H9 (cell line): Measurements from ENCODE around the gene ARMH1. TPM values are rescaled to one million over a fixed set of nuclear protein-coding genes. Genes with fewer than 3 reads are reported as not detected.

ENCODE experiments used
- DNase-seq: peaks from one replicate; pipeline ENCODE4 v3.0.0-alpha.2; 2017
- H2AFZ ChIP-seq: one replicate; pipeline ENCODE4 v1.6.1; 2013; ENCODE audit warnings: mild to moderate bottlenecking, low read length, control low read depth, moderate library complexity
- H2AK5ac ChIP-seq: 2 replicates; pipeline ENCODE4 v1.6.1; 2013; ENCODE audit warnings: low read length, control low read depth, mixed read lengths; ENCODE audit not compliant: insufficient read length
- H2BK120ac ChIP-seq: one replicate; pipeline ENCODE4 v1.6.1; 2013; ENCODE audit warnings: low read depth, mild to moderate bottlenecking, low read length, control low read depth, inconsistent platforms; ENCODE audit not compliant: poor library complexity, severe bottlenecking
- H2BK12ac ChIP-seq: 2 replicates; pipeline ENCODE4 v1.6.1; 2013; ENCODE audit warnings: low read length, control low read depth, mixed read lengths, low read depth; ENCODE audit not compliant: insufficient read length
- H2BK15ac ChIP-seq: 2 replicates; pipeline ENCODE4 v1.6.1; 2013; ENCODE audit warnings: low read depth, low read length, control low read depth
- H2BK20ac ChIP-seq: one replicate; pipeline ENCODE4 v1.6.1; 2013; ENCODE audit warnings: low read depth, mild to moderate bottlenecking, low read length, control low read depth, inconsistent platforms; ENCODE audit not compliant: poor library complexity, severe bottlenecking
- H2BK5ac ChIP-seq: 2 replicates; pipeline ENCODE4 v1.6.1; 2013; ENCODE audit warnings: low read length, control low read depth, mixed read lengths; ENCODE audit not compliant: insufficient read length
- H3K14ac ChIP-seq: 2 replicates; pipeline ENCODE4 v1.6.1; 2013; ENCODE audit warnings: low read length, control low read depth; ENCODE audit not compliant: insufficient read depth
- H3K18ac ChIP-seq: 2 replicates; pipeline ENCODE4 v1.6.1; 2013; ENCODE audit warnings: low read depth, mild to moderate bottlenecking, mixed read lengths, low read length, control low read depth; ENCODE audit not compliant: insufficient read length
- H3K23ac ChIP-seq: 2 replicates; pipeline ENCODE4 v1.6.1; 2013; ENCODE audit warnings: low read length, control low read depth, mixed read lengths, low read depth; ENCODE audit not compliant: insufficient read length
- H3K23me2 ChIP-seq: 2 replicates; pipeline ENCODE4 v1.6.1; 2013; ENCODE audit warnings: low read depth, mild to moderate bottlenecking, mixed read lengths, low read length, control low read depth; ENCODE audit not compliant: insufficient read length, poor library complexity, severe bottlenecking
- H3K27ac ChIP-seq: 2 replicates; pipeline ENCODE4 v1.5.1; 2013; ENCODE audit warnings: low read length, control low read depth, mixed read lengths, low read depth; ENCODE audit not compliant: insufficient read length
- H3K27me3 ChIP-seq: 2 replicates; pipeline ENCODE4 v1.6.1; 2013; ENCODE audit warnings: low read length, control low read depth, inconsistent platforms; ENCODE audit not compliant: insufficient read depth
- H3K4ac ChIP-seq: 2 replicates; pipeline ENCODE4 v1.6.1; 2013; ENCODE audit warnings: low read depth, mild to moderate bottlenecking, control low read depth, inconsistent platforms, low read length, moderate library complexity
- H3K4me1 ChIP-seq: 2 replicates; pipeline ENCODE4 v1.6.1; 2013; ENCODE audit warnings: low read length, control low read depth, inconsistent platforms; ENCODE audit not compliant: insufficient read depth
- H3K4me2 ChIP-seq: 2 replicates; pipeline ENCODE4 v1.6.1; 2013; ENCODE audit warnings: low read length, control low read depth, mixed read lengths; ENCODE audit not compliant: insufficient read length, insufficient read depth
- H3K56ac ChIP-seq: 2 replicates; pipeline ENCODE4 v1.6.1; 2013; ENCODE audit warnings: low read depth, mild to moderate bottlenecking, mixed read lengths, low read length, control low read depth; ENCODE audit not compliant: insufficient read length
- H3K79me1 ChIP-seq: 2 replicates; pipeline ENCODE4 v1.6.1; 2013; ENCODE audit warnings: low read depth, mild to moderate bottlenecking, moderate library complexity, low read length, control low read depth, inconsistent platforms; ENCODE audit not compliant: insufficient read depth, poor library complexity, severe bottlenecking
- H3K79me2 ChIP-seq: 2 replicates; pipeline ENCODE4 v1.6.1; 2013; ENCODE audit warnings: low read length, control low read depth, inconsistent platforms; ENCODE audit not compliant: insufficient read depth
- H3K9ac ChIP-seq: 2 replicates; pipeline ENCODE4 v1.6.1; 2013; ENCODE audit warnings: low read length, control low read depth, mixed read lengths; ENCODE audit not compliant: insufficient read length; ENCODE audit errors: extremely low read depth
- H3K9me3 ChIP-seq: one replicate; pipeline ENCODE4 v1.6.1; 2013; ENCODE audit warnings: low read depth, low read length, inconsistent platforms; ENCODE audit not compliant: control insufficient read depth
- H3T11ph ChIP-seq: one replicate; pipeline ENCODE4 v1.6.1; 2013; ENCODE audit warnings: mild to moderate bottlenecking, low read length, control low read depth, inconsistent platforms
- H4K20me1 ChIP-seq: one replicate; pipeline ENCODE4 v1.6.1; 2013; ENCODE audit not compliant: control insufficient read depth, insufficient read length, insufficient read depth
- H4K5ac ChIP-seq: 2 replicates; pipeline ENCODE4 v1.6.1; 2013; ENCODE audit warnings: low read depth, mild to moderate bottlenecking, mixed read lengths, low read length, control low read depth; ENCODE audit not compliant: insufficient read length
- H4K8ac ChIP-seq: replicated peaks from 2 replicates; pipeline ENCODE4 v1.6.1; 2013; ENCODE audit warnings: low read length, control low read depth, mixed read lengths, low read depth; ENCODE audit not compliant: insufficient read length
- H4K91ac ChIP-seq: 2 replicates; pipeline ENCODE4 v1.6.1; 2013; ENCODE audit warnings: low read depth, mild to moderate bottlenecking, moderate library complexity, mixed read lengths, low read length, control low read depth; ENCODE audit not compliant: insufficient read length
- H3K27ac Mint-ChIP-seq, 3 experiments: 2 replicates in 2 of 3; 3 replicates in 1 of 3; pipeline ENCODE4 v1.8.0; 2020 to 2021; ENCODE audit warnings: mixed read lengths in 3 of 3, mild to moderate bottlenecking in 1 of 3, moderate library complexity in 1 of 3
- H3K27me3 Mint-ChIP-seq: 2 replicates; pipeline ENCODE4 v1.8.0; 2021; ENCODE audit warnings: low read depth, mild to moderate bottlenecking, moderate library complexity, mixed read lengths
- H3K36me3 Mint-ChIP-seq, 3 experiments: 2 replicates in 2 of 3; 3 replicates in 1 of 3; pipeline ENCODE4 v1.8.0; 2020 to 2021; ENCODE audit warnings: low read depth in 3 of 3, mixed read lengths in 3 of 3; ENCODE audit not compliant: insufficient read depth in 1 of 3
- H3K4me1 Mint-ChIP-seq, 2 experiments: 2 replicates each; pipeline ENCODE4 v1.8.0; 2020; ENCODE audit warnings: mixed read lengths in 2 of 2
- H3K4me3 Mint-ChIP-seq, 2 experiments: 2 replicates in 1 of 2; 3 replicates in 1 of 2; pipeline ENCODE4 v1.8.0; 2020 to 2021; ENCODE audit warnings: mild to moderate bottlenecking in 2 of 2, mixed read lengths in 2 of 2, moderate library complexity in 1 of 2
- H3K9me3 Mint-ChIP-seq, 2 experiments: 2 replicates in 1 of 2; 3 replicates in 1 of 2; pipeline ENCODE4 v1.8.0; 2020; ENCODE audit warnings: mild to moderate bottlenecking in 2 of 2, mixed read lengths in 2 of 2, moderate library complexity in 1 of 2
- WGBS: extraction: QIAGEN DNeasy Blood & Tissue Kit; methylation state at CpG from one replicate; pipeline ENCODE4 v1.1.7; 2013; ENCODE audit warnings: missing lambda C conversion rate, low lambda C conversion rate, mixed read lengths; ENCODE audit not compliant: insufficient read length; ENCODE audit errors: extremely low coverage; 5-methylcytosine and 5-hydroxymethylcytosine counted together
- total RNA-seq: library from RNA; stranded (reverse); gene quantifications from 2 replicates; pipeline ENCODE4 v1.2.1, GENCODE V29; 2021
- TF ChIP-seq, protein P1 (sequence below): fragments of 200-600 bp; sonication (generic); conservative IDR thresholded peaks from 3 replicates; pipeline ENCODE4 v1.8.0; 2021; ENCODE audit warnings: antibody characterized with exemption, mild to moderate bottlenecking

Gene ARMH1
- total RNA-seq, 1 experiment from 2014 or later: 1.0 TPM

GRCh38 chr1:44688760-44689446, 14.4 kb downstream of the ARMH1 start:
- Mint-ChIP-seq H3K36me3 (no peaks in the 10 kb centered on the region), H3K9me3 (no peaks in the 10 kb centered on the region), H3K4me1 (peaks cover 13 to 22% of the 10 kb centered on the region in 2 experiments), H3K27ac (no peak overlapping the region), H3K27me3 (no peaks in the 10 kb centered on the region), H3K4me3 (no peak overlapping the region)
- Histone ChIP-seq H3K14ac (no peak overlapping the region), H3K4ac (no peak overlapping the region), H3K23me2 (no peaks in the 10 kb centered on the region), H3K79me2 (no peaks in the 10 kb centered on the region), H3K79me1 (no peaks in the 10 kb centered on the region), H3T11ph (no peak overlapping the region), H3K27ac (no peak overlapping the region), H2BK5ac (no peak overlapping the region), H2BK120ac (no peak overlapping the region), H4K91ac (no peak overlapping the region), H2AFZ (no peak overlapping the region), H3K56ac (no peak overlapping the region), H3K4me2 (no peak overlapping the region), H4K5ac (no peak overlapping the region), H3K18ac (no peak overlapping the region), H3K9me3 (no peaks in the 10 kb centered on the region), H3K9ac (no peak overlapping the region), H2BK12ac (no peak overlapping the region), H4K8ac (no peak overlapping the region), H3K4me1 (peaks cover 4% of the 10 kb centered on the region; the same call in 1 of the 2 replicates), H2BK20ac (no peak overlapping the region), H3K27me3 (no peaks in the 10 kb centered on the region), H3K23ac (no peak overlapping the region), H2AK5ac (no peak overlapping the region), H4K20me1 (no peaks in the 10 kb centered on the region), H2BK15ac (no peak overlapping the region)
- TF ChIP-seq, protein P1, sequence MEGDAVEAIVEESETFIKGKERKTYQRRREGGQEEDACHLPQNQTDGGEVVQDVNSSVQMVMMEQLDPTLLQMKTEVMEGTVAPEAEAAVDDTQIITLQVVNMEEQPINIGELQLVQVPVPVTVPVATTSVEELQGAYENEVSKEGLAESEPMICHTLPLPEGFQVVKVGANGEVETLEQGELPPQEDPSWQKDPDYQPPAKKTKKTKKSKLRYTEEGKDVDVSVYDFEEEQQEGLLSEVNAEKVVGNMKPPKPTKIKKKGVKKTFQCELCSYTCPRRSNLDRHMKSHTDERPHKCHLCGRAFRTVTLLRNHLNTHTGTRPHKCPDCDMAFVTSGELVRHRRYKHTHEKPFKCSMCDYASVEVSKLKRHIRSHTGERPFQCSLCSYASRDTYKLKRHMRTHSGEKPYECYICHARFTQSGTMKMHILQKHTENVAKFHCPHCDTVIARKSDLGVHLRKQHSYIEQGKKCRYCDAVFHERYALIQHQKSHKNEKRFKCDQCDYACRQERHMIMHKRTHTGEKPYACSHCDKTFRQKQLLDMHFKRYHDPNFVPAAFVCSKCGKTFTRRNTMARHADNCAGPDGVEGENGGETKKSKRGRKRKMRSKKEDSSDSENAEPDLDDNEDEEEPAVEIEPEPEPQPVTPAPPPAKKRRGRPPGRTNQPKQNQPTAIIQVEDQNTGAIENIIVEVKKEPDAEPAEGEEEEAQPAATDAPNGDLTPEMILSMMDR: no peak
- no peak for DNase-seq
- no CpG with 5 or more reads among the region's 12 CpGs for WGBS
